Cerebellar nuclear complex (tissue), 1 donor: ENCODE data around the gene ASAP2.
A peak's percentile ranks its signal among the peaks of the same experiment; 100 is the strongest.

Source experiments
- DNase-seq, 2 experiments: peaks; one replicate each; lab custom pipeline; 2025; lab: John Stamatoyannopoulos, UW

ASAP2 gene

DNA sequence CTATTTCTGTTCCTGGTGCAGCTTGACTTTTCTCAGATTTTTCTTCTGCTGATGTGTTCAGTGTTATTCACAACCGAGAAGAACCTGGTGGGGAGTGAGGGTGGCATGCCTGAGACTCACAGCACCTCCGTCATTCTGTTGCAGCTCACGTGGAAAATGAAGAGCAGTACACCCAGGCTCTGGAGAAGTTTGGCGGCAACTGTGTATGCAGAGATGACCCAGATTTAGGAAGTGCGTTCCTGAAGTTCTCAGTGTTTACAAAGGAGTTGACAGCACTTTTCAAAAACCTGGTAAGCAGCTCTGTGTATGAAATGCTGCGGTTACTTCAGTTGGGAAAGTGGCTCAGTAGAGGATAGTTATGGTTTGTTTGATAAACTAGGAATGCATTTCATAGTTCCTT is 90.5 kb downstream of the ASAP2 start:
- no peak for DNase-seq

DNA sequence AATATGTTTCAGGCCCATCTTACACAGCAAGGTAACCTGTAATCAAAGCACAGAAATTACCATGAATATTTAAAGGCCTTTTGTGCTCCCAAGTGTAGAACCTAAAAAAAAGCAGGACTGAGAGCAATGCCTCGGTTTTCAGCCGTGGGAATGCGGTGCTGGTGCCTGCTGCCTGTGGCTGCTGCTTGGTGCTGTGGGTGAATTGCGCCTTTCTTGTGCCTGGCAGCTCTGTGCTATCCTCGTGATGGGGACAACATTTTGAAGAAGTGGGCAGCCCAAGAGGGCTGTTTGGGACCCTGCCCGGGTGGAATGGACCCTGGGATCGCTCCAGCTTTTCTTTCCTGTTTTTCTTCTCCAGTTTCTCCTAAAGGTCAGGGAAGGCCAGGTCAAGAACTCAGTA is 91.2 kb downstream of the ASAP2 start:
- no peak for DNase-seq

DNA sequence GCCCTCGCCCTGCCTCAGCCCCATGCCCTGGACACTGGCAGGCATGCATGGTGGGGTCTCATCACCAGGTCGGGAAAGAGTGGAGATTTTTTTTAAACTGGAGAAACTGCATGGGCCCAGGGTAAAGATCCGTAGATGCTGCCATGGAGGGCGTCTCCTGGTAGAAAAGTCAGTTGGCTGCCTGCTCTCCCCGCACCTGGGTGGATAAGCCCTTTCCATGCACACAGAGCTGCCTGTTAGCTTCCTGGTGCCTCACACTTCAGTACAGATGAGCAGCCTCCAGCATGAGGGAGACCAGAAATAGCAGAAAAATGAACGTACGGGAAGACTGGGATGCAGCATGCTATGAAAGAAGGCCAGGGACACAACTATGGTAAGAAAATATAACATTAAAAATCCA is 92.0 kb downstream of the ASAP2 start:
- no peak for DNase-seq

DNA sequence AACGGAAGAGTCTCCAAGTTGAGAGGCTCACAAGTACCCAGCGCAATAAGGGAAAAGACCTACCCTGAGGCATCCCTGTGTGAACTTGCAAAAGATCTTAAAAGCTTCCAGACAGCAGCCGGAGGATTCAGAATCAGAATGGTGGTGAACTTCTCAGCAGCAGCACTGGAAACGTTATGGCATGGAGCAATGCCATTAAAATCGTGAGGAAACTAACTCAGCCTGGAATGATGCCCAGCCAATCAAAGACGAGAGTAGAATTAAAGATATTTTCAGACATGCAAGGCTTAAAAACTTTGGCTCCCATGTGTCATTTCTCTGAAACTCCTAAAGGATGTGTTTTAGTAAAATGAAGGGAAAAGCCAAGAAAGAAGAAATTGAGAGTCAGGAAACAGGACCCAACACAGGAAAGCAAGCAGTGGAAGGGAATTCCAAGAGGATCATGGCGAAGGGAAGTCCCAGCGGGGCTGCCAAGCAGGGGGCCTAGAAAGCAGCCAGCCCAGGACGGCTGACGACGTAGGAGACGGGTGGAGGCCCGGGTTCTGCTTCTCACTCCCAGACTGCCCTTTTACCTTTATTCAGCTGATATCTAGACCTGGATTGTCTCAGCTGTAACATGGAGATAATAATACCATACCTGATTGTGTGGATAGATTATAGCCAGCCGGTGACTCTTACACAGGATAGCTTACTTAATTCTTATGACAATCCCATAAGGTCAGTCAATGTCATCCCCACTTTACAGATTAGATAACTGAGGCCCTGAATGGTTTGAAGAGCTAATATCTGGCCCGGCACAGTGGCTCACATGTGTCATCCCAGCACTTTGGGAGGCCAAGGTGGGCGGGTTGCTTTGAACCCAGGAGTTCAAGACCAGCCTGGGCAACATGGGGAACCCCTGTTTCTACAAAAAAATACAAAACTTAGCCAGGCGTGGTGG is 92.8 kb downstream of the ASAP2 start:
- DNase-seq, result no peak

DNA sequence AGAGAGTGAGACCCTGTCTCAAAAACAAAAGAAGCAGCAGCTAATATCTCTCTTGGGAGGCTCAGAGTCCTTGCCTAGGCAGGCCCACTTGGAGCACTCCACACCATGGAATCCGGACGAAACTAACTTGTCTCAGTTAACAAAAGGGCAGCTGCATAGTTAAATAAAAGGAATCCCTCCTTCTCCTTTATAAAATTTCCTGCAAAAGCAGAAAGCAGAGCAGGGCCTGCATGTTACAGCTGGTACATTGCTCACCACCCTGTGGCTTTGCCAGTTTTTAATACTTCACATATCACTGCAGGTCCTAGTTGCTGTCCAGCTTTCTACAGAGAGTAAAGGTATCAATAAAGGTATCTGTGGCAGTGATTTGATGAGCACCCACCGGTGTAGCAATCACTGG is 93.6 kb downstream of the ASAP2 start:
- no peak for DNase-seq

DNA sequence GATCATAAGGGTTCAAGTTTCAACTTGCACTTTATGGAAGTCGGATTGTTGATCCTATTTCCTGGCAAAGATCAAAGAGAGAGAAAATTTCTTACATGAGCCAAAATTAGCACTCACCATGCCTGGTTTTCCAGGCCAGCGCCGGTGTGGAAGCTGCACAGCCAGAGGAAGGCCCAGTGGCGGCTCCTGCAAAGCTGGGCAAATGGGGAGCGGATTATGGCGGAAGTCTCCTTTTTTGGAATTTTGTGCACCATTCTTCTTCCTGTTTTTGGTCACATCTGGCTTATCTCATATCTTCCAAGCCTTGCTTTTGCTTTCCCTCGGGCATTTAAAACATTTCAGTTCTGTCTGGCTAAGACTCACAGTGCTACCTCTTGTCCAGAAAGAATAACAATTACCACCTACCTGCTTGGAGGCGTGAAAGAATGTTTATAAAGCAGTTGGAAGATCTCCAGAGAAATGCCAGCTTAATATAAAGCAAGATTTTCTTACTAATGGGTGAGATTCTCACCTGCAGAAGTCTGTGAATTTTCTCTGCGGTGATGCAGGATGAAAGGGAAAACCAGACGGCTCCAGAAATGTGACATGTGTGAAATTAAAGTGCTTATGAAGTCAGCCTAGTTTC is 94.3 kb downstream of the ASAP2 start:
- no peak for DNase-seq

DNA sequence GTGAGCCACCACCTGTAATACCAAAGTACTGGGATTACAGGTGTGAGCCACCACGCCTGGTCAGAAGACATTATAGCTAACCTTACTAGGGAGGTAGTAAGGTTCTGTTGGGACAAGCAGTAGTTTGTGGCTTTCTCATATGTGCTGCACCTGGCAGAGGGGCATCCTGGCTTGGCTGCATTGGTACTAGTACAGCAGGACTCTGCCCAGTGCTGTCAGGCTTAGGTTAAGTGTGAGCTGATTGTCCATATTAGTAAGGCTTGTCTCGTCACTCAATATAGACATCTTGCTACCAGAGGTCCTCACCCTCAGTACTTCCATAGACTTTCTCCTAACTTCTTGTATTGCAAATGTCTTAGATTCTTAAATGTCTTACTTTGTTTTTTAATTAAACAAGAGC is 96.1 kb downstream of the ASAP2 start:
- no peak for DNase-seq

DNA sequence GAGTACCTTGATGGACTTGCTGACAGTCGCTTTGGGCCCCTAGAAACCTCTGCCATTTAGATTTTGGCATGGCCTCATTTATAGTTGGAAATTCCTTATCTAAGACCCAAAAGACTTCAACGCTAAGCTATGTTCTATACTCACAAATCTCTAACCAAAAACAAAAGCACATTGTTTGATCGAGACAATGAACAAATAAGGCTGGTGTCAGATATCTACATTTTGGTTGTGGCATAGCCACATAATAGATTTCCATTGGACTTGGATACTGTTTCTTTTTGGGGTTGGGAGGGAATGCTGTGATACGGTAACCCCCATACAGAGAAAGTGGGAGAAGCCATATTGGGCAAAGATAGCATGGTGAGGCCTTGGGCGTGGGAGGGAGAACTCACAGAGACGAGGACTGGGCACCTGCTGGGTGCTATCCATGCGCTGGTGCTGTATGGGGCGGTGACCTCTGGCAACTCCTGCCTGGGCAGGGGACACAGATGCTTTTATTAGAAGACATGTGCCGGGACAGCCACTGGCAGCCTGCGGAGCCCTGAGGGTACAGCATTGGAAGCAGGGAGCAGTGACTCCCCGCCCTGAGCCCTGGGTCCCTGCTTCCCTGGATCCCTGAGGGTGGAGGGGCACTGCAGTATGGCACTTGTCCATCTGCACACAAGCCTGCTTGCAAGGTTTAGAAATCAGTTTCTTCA is 97.1 kb downstream of the ASAP2 start:
- DNase-seq, result no peak

DNA sequence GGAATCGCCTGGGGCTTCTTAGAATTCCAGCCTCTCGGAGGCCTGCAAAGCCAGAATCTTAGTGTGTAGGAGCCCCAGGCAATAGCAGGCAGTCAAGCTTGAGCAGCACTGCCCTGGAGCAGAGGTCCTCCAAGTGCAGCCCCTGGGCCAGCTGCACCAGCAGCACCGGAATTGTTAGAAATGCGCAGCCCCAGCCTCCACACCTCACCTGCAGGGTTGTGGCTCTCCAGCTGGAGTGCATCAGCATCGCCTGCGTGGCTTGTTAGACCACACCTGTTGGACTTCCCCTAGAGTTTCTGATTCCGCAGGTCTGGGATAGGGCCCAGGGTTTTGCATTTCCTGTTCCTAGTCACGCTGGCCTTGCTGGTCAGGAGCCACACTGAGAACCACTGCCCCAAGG is 100.3 kb downstream of the ASAP2 start:
- DNase-seq, result no peak

DNA sequence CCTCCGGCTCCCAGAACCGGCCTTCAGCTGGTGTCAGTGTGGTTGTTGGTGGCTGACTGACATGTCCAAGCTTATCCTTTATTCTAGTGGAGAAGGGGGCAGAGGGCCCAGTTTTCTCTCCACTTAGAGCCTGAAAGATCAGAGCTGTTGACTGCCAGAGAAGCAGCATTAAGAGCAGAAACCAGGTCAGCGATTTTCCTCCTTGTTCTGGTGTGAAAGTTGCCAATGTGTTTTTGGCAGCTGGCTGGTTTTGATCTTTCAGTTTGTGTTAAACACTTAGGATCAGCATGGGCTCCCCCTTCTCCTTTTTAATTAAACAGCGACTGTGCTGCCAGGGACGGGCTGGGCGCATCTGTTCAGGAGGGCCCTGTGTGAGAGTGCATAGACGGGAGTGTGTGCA is 100.9 kb downstream of the ASAP2 start:
- DNase-seq, result no peak

DNA sequence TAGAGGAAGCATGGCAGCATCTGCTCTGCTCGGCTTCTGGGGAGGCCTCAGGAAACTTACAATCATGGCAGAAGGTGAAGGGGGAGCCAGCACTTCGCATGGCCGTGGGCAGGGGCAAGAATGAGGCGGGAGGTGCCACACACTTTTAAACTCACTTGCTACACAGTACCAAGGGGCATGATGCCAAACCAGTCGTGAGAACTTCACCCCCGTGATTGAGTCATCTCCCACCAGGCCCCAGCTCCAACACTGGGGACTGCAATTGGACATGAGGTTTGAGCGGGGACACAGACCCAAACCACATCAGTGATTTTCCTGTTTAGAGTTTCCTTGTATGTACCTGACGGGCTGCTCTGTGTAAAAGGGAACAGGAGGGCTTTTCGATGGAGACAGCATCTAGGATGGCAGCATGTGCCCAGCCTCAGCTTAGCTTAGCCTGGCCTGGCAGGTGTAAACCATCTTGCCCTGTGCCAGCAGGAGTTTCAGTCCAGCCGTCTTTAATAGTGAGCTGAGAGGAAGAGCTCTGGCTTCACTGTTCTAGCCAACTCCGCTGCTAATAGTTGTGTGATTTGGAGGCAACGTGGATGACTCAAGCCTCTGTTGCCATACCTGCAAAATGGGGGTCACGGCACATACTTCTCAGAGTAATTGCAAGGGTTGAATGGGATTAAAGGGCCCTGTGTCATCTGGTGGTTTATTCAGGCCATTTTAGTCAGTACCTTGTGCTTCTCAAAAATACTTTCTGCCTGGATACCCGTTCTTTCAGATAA is 101.8 kb downstream of the ASAP2 start:
- no peak for DNase-seq

DNA sequence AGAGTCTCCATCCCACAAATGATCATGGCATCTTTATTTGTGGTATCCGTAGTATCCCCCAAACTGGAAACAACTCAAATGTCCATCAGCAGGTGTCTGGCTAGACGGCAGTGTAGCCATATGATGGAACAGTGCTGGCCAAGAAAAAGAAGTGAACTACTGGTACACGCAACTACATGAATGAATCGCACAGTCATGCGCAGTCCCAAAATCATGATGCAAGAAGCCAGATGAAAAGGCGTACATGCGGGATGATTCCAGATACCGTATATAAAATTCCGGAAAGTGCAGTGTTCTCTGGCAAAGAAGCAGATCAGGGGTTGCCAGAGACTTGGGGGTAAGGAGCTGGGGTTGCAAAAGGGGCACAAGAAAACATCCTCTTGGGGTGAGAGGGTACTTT is 102.5 kb downstream of the ASAP2 start:
- DNase-seq, result no peak

DNA sequence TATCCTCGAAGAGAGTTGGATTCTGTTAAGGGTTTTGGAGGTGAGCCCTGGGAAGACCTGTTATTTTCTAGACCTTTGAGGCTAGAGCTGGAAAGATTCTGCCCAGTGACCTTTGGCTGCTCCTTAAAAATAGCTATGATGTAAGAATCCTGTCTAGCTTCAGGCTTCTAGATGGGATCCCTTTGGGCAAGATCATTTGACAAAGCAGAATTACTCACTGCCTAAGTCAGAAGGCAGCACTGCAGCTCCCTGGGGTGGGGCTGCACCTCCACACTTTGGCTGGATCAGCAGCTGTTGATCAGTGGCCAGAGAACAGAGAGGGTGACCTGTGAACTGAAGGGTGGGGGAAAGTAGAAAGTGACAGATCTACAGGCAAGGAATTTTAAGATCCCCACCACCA is 103.8 kb downstream of the ASAP2 start:
- no peak for DNase-seq

DNA sequence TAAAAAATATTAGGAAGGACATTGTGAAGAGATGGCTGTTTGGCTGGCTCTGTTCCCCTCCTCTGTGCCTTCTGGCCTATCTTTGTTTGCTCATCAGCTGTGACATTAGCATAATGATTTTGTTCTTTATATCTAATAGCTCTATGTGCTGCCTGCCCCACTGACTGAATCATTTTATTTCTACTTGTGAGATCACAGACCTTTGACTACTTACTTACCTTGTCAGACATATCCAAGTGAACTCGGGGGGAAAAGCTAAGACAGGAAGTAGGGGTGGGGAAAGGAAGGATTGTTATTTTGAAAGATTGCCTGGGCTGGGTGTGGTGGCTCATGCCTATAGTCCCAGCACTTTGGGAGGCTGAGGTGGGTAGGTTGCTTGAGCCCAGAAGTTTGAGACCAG is 104.2 kb downstream of the ASAP2 start:
- DNase-seq, result no peak

DNA sequence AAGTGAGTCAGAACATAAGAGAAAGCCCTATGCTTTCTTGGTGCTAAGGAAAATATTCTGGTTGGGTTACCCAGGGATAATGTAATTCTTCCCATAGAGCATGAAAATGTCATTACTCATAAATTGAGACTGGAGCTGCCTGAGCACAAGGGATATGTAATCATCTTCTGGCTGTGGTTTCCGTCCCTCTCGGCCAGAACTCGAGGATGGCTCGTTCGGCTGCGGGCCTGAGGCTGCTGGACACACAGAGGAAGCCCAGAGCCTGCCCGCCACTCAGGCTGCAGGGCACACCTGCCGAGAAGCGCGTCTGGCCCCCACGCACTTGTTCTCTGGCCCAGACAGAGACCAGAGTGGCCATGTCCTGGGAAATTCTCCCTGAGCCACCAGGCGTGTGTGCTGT is 104.9 kb downstream of the ASAP2 start:
- peak; percentile 64 to 88 for DNase-seq

DNA sequence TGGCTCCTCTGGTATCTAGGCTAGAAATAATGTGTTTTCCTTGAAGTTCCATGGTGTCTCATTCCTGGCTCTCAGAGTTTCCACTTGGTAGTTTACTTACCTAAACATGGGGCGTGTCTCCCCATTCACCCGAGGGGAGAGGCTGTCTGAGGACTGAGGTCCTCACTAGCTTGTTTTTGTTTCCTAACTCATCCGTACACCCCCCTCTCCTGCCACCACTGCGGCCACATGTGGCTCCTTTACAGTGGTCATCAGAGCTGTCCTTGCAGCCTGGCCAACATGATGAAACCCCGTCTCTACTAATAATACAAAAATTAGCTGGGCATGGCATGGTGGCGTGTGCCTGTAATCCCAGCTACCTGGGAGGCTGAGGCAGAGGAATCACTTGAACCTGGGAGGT is 106.0 kb downstream of the ASAP2 start:
- no peak for DNase-seq

DNA sequence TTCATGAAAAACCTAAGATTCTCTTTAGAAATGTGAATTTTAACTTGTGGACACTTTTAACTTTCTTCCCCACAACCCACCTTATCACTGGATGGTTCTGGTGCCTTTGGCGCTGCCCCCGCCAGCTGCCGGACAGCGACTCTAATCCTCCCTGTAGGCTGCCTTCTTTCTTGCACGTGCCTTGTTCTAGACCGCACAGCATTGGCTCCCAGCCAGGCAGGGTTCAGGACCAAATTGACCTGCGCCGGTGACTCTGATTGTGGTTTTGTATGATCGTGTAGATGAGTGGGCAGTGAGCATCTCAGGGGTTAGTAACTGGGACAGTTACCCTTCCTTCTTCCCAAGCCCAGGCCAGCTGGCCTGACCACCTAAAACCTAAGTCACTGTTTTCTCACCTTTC is 106.8 kb downstream of the ASAP2 start:
- DNase-seq, result no peak

DNA sequence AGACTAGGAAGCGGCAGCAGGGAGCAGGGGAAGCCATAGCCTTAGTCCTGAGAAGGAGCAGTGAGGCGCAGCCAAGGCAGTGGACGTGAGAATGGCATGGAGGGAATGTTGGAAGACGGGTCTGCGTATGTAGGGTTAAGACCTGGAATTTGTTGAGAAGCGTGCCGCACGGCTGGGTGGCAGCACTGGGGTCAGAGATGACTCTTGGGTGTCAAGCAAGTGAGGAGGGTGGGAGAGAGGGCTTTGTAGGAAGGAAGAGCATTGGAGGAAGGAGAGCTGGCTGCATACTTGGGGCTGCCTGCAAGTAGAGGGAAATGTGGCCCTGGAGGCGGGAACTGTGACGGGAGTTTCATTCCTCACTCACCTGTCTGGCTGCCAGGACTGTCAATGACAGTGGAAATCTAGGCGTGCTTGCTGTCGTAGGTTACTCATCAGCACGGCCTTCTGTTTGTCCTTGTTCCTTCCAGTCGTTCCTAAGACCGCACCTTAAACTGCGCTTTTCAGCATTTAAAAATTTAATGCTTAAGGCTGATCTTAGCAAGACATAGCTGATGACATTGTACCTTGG is 108.8 kb downstream of the ASAP2 start:
- DNase-seq, result no peak

DNA sequence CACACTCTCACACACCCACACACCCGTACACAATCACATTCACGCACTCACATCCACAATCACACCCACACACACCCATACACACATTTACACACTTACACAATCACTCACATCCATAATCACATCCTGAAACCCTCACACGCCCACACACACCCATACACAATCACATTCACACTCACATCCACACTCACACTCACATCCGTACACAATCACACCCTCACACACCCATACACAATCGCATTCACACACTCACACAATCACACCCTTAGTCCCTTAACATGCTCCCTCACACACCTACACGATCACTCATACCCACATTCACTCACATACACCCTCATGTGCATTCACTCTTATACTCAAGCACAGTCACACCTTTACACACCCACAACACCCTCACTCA is 110.9 kb downstream of the ASAP2 start:
- DNase-seq, result no peak

DNA sequence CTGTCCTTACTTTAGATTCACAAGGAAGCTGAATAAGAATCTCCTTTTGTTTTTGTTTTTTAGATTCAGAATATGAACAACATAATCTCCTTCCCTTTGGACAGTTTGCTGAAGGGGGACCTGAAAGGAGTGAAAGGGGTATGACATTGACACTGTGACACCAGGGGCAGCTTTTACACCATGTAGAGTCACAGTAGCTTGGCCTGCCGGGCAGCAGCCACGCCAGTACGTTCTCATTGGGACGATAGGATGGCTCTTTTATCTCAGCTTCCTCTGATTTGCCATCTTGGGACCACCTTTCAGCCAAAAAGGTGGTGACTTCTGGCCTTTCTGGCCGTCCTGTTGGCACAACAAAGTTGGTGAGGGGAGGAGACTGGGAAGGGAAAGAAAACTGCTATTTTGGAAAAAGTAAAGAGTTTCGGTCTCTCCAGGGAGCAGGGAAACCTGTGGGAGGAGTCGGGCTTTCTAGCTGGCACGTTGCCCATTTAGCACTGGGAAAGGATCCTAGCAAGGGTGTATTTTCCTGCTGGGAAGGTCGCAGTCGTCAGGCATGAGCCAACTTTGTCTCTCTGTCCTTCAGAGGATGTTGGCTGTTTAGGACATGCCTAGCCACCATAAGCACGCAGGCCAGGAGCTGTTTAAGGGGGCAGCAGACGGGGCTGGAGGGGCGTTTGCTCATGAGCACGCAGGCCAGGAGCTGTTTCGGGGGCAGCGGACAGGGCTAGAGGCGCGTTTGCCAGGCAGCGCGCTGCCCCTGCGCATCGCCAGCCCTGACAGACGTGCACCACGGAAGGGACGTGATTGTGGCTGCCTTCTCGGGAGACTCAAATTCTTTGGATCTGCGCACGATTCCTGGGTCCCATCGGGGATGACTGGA is 112.1 kb downstream of the ASAP2 start:
- no peak for DNase-seq

DNA sequence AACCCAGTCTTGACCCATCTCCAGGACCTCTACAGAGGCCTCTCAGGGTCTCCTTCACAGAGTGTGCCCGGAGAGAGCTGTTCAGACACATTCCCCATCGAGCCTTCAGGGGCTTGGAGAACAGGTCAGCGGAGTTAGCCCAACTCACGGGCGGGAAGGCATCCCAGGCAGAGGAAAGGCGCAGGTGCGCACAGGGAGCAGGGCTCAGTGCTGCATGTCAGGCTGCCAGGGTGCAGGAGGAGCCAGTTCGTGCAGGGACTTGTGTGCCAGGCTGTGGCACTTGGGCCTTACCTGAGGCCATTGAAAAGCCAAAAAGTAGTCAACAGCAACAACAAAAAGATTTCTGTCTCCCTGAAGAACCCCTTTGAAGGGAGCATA is 112.7 kb downstream of the ASAP2 start:
- no peak for DNase-seq
